ENCODE measurements around the gene C19orf44. TPM values are rescaled to one million over a fixed set of nuclear protein-coding genes. Genes with fewer than 3 reads are reported as not detected.
A peak's percentile ranks its signal among the peaks of the same experiment; 100 is the strongest.

C19orf44 gene
- total RNA-seq, 2 experiments from 2014 or later = 2.7 to 3.0 TPM

DNA sequence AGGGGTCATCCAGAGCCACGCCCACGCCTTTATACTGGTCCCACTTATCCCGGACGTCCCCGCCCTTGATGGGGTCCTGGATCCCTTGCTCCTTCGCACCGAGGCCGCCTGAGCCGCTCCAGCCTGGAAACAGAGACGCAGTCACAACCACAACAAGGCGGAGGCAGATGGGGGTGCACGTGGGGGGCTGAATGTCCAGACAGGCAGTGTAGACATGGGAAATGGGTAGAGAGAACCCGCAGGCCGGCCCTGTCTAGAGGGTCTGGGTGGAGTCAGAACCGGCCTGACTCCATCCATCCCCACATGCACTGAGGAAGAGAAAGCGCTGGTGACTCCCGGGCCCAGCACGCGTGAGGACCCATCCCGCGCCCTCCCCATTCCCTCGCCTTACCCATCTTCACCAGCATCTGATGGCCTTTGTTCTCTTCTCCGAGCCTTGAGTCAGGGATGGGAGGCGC lies 23.1 kb downstream of the C19orf44 start:
- no peaks in the 10 kb centered on the region for H3K4me1 Mint-ChIP-seq
- no peaks in the 10 kb centered on the region for H3K27me3 Mint-ChIP-seq
- H3K27ac Mint-ChIP-seq = no peak overlapping the region
- no peaks in the 10 kb centered on the region for H3K9me3 Mint-ChIP-seq
- DNase-seq = no peak
- peaks cover 26% of the 10 kb centered on the region for H3K36me3 Mint-ChIP-seq
- H3K4me3 Mint-ChIP-seq = no peak overlapping the region

DNA sequence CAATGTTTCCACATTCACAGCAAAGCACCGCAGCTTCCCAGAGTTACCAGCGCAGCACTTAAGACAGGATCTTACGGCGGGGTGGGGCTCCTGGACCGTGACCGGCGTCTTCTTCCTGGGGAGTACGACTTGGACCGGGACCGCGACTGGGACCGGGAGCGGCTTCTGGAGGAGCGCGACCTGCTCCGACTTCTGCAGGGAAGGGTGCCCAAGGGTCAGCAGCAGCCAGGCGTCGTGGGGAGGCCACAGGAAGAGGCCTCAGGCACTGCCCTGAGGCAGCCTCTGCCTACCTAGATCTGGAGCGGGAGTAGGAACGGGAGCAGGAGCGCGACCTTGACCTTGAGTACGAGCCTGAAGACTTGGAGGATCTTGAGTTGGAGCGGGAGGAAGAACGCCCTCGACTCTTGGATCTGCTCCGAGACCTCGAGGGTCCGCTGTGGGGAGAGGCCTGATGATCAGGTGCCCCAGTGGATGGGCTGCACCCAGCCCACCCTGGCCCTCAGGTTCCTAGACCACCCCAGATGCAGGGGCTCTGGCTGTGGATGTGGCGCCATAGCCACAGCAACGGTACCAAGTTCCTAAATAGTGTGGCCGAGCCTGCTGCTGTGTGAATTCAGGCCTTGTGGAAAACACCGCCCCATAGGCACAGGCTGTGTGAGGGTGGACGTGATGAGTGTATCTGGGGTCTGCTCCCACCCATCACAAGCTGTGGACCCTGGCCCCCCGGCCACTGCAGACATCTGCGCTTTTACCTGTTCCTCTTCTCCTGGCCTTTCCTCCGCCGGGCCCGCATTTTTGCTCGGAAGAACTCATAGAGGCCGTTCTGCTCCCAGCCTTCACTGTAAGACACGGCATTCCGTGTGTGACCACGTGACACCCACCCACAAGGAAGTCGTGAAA lies 24.1 kb downstream of the C19orf44 start:
- no peaks in the 10 kb centered on the region for H3K4me1 Mint-ChIP-seq
- no peak for DNase-seq
- H3K36me3 Mint-ChIP-seq = peaks cover 26% of the 10 kb centered on the region
- H3K27ac Mint-ChIP-seq = no peak overlapping the region
- no peaks in the 10 kb centered on the region for H3K27me3 Mint-ChIP-seq
- H3K4me3 Mint-ChIP-seq = no peak overlapping the region
- H3K9me3 Mint-ChIP-seq = no peaks in the 10 kb centered on the region

DNA sequence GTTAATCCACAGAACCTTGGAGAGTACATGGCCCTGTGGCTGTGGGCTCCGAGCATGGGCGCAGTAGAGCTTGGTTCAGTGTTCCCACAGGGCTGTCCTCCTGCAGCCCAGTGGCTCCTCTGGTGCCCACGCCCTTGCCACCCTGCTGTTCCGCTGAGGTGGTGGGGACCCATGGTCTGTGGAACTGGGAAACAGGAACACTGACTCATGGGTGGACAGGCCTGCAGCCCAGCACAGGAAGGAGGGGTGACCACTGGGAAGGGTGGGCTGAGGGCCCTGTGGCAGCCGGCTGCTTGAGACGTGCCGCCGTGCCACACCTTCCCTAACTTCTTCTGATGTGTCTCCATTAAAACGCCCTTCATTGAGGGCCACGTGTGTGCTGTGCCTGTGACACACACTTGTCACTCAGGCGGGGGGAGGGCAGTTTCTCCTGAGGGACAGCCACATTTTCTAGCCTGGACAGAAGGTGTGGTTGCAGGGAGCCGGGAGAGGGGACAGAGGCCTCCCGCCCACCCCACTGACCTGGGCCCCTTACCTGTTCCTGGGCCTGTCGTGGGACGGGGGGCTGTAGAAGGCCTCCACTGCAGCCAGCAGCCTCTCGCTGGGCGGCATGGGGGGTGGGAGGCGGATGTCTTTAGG lies 24.9 kb downstream of the C19orf44 start:
- Mint-ChIP-seq H3K4me1 (no peaks in the 10 kb centered on the region), H3K36me3 (peaks cover 26% of the 10 kb centered on the region), H3K27ac (no peak overlapping the region), H3K4me3 (no peak overlapping the region), H3K27me3 (no peaks in the 10 kb centered on the region), H3K9me3 (no peaks in the 10 kb centered on the region)
- DNase-seq = no peak

DNA sequence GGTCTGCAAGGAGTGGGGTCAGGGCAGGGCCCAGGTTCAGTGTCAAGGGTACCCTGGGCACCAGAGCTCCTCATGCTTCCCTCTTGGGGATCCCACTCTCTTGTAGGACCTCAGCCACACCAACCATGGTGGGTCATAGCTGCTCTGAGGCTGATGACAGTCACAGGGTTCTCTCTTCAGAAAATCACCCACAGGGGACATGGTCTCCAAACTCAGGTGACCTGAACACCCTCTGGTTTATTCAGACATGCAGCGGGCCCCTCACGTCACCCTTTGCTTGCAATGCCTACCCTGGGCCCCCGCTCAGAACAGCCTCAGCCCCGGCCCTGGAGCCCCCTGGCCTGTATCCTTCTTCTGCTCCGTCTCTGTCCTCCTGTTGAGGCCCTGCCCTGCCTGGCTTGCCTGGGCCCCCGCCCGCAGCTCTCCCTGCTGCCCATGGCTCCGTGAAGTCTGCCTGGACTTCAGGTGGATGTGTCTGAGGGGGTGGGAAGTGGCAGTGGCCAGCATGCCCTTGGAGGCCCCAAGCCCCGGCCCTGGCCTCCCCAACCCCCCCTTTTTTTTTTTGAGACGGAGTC lies 25.6 kb downstream of the C19orf44 start:
- H3K4me3 Mint-ChIP-seq = no peak overlapping the region

DNA sequence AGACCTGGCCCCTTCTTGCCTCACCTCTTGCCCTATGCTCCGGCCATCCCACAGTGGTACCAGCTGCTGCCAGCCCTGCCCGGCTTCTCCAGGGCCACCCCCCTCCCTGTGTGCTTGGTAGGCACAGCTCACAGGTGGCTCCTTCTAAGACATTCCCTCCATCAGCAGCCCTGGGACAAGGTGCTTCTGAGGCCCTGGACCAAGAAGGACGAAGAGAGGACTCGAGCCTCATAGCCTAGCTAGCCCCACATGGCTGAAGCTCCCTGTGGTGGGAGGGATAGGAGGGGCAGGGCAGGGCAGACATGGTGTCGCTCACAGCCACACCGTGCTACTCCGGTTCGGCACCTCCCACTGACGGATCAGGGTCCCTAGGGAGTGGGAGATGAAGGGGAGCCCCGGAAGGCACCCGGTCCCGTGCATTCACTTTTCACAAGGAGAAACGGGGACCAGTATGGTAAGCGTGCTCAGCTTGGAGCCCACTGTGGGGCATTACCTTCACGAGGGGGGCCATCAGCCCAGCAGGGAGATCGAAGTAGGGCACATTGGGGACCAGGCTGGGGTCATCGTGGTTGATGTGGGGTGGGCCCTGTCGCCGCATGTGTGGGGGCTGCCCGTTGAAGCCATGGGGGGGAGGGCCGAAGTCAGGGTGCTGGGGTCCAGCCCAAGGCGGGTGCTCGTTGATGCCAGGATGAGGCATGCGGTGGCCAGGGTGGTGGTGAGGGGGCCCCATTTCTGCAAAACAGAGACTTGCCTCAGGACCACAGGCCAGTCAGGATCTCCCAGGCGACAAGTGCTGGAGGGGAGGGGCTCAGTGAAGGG lies 26.6 kb downstream of the C19orf44 start:
- H3K4me1 Mint-ChIP-seq = no peaks in the 10 kb centered on the region
- no peak overlapping the region for H3K27ac Mint-ChIP-seq
- H3K4me3 Mint-ChIP-seq = no peak overlapping the region
- no peaks in the 10 kb centered on the region for H3K27me3 Mint-ChIP-seq
- H3K9me3 Mint-ChIP-seq = no peaks in the 10 kb centered on the region
- peaks cover 30% of the 10 kb centered on the region for H3K36me3 Mint-ChIP-seq
- DNase-seq = no peak

More for the DNA sequence above, 25.6 kb downstream of the C19orf44 start:
- no peaks in the 10 kb centered on the region for H3K9me3 Mint-ChIP-seq
- H3K4me1 Mint-ChIP-seq = no peaks in the 10 kb centered on the region
- no peaks in the 10 kb centered on the region for H3K27me3 Mint-ChIP-seq
- no peak for DNase-seq
- H3K36me3 Mint-ChIP-seq = peaks cover 26% of the 10 kb centered on the region
- no peak overlapping the region for H3K27ac Mint-ChIP-seq

DNA sequence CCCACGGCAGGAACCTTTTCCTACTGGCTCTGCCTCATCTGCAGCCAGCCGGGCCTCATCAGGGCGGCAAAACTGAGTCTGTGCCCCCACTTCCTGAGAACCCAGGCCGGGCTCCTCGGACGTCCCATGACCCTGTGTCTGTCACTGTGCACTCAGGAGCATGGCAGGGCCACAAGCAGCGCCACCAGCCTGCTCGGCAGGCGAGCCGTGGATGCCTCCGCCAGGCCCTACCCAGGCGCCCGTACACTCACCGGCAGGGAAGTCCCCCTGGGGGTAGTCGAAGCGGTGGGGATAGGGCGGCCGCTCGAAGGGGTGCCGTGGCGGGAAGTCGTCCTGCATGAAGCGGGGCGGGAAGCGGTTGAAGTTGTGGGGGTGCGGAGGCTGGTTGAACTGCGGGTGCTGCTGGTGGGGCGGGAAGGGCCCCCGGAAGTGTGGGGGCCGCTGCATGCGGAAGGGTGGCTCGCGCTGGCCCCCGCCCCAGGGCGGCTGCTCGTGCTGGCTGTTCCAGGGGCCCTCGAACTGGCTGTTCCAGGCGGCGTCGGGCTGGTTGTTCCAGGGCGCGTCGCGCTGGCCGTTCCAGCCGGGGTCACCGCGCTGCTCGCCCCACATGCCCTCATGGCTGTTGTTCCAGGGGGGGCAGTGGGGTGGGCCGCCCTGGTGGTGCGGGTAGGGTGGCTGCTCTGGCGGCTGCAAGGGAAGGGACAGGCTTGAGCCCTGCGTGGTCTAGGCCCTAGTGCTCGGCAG lies 29.0 kb downstream of the C19orf44 start:
- Mint-ChIP-seq H3K27ac (no peak overlapping the region), H3K27me3 (no peaks in the 10 kb centered on the region), H3K9me3 (no peaks in the 10 kb centered on the region), H3K4me1 (no peaks in the 10 kb centered on the region), H3K36me3 (peaks cover 28% of the 10 kb centered on the region), H3K4me3 (no peak overlapping the region)
- DNase-seq = no peak

DNA sequence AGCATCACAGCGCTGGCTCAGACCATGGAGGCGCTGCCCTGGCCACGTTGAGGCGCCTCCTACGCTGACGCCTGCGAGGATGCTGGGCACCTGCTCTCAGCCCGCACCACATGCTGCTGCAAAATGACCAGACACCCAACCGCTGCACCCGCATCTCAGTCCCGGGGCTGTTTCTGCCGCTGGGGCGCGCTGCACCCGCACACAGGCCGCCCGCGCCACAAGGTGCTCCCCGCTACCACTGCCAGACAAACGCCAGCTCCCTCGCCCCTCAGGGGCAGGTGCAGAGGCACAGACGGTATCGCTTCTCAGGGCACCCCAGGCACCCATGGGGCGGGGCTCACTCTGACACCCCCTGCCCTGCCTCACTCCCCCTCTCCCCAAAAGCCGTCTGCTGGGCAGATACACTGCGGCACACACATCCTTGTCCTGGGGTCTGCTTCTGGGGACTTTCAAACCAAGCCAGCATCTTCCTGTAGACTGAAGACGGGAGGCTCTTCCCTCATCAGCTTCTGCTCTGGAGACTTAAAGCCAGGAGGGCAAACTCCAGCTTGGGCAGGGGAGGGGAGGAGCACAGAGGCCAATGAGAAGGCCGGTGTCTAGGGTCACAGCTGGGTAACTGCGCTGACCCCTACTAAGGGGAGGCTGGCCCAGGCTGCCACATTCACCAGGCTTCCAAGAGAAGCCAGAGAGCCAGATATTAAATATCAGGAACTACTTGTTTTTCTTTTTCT lies 29.7 kb downstream of the C19orf44 start:
- no peaks in the 10 kb centered on the region for H3K9me3 Mint-ChIP-seq
- peaks cover 26% of the 10 kb centered on the region for H3K36me3 Mint-ChIP-seq
- no peaks in the 10 kb centered on the region for H3K4me1 Mint-ChIP-seq
- no peak for DNase-seq
- no peak overlapping the region for H3K27ac Mint-ChIP-seq
- H3K4me3 Mint-ChIP-seq = no peak overlapping the region
- no peaks in the 10 kb centered on the region for H3K27me3 Mint-ChIP-seq

DNA sequence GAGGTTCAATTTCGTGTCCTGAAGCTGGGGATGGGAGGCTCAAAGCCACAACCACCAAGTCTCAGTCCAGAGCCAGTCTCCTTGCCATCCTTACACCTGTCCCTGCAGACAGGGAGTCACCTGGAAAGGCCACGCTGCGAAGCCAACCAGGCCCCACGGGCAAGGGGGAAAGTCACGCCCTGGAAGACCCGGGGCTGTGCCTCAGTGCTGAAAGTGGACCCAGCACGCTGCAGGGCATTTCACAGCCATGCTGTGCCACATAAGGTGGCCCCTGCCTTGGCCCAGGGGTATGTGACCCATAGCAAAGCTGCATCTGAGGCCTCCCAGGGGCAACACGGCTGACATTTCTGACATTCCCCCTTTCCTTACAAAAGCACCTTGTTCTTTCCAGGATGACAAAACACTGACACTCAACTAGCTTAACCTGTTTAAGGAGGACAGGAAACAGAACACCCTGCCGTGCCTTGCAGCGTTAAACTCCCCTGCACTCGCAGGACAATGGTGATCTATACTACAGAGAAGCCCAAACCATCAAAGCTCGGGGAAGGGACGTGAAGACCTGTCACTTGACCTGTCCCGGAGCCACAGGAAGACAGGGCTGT lies 31.2 kb downstream of the C19orf44 start:
- H3K27ac Mint-ChIP-seq = peak overlapping the region; percentile 5
- H3K36me3 Mint-ChIP-seq = peaks cover 29% of the 10 kb centered on the region
- H3K4me1 Mint-ChIP-seq = no peaks in the 10 kb centered on the region

DNA sequence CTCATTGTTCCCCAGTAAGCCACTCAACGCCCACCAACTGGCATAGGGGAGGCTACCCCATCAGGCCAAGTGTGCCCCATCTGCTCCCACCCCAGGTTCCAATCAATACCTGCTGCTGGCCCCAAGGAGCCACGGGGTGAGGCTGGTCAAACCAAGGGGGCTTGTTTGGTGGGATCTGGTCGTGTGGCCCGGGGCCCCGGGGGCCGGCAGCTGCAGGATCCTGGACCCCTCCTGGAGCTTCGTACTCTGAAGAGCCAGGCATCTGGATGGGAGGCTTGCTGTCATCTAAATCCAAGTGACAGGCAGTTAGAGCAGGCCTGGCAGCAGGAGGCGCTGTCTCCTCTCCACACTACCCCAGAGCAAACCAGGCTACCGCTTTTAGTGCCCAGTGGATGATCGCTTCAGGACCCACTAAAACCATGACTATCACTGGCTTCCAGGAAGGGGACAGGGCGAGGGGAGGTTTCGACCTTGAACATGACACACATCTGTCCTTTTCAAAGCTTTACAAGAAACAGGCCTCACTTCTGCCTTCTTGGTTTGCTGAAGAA lies 31.9 kb downstream of the C19orf44 start:
- peak; percentile 24 for DNase-seq
- H3K4me3 Mint-ChIP-seq = no peak overlapping the region
- H3K27ac Mint-ChIP-seq = peak overlapping the region; percentile 72
- no peaks in the 10 kb centered on the region for H3K27me3 Mint-ChIP-seq
- no peaks in the 10 kb centered on the region for H3K9me3 Mint-ChIP-seq
- H3K36me3 Mint-ChIP-seq = peaks cover 29% of the 10 kb centered on the region
- no peaks in the 10 kb centered on the region for H3K4me1 Mint-ChIP-seq

More for the DNA sequence above, 31.2 kb downstream of the C19orf44 start:
- H3K27me3 Mint-ChIP-seq = no peaks in the 10 kb centered on the region
- H3K9me3 Mint-ChIP-seq = no peaks in the 10 kb centered on the region
- H3K4me3 Mint-ChIP-seq = no peak overlapping the region
- no peak for DNase-seq

DNA sequence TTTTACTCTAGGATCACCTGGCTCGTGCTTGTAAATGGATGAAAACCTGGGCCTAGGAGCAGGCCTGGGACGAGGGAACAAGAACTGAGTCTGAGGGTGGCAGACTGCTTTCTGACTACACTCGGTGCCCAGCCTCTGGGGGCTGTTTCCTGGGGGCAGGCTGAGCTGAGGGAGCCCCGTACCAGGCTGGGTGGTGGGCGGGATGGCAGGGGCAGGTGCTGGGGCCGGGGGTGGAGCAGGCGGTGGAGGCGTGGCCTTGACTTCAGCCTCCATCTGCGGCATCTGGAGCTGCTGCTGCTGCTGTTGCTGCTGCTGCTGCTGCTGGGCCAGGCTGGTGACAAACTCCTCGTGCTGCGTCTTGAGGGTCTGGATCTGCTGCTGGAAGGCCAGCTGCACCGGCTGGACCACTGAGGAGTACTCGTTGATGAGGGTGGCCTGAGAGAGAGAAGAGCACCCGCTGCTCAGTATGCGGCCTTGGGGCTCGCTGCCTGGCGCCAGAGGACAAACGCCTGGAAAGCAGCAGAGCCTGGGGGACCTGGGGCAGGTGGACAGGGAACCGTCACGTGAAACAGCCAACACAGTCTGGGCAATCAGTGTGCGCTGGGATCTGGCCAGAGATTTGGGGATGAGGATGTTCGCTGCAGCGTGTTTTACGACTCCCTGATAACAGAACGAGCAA lies 33.4 kb downstream of the C19orf44 start:
- Mint-ChIP-seq H3K4me1 (no peaks in the 10 kb centered on the region), H3K27ac (no peak overlapping the region), H3K9me3 (no peaks in the 10 kb centered on the region), H3K36me3 (peaks cover 27% of the 10 kb centered on the region), H3K27me3 (no peaks in the 10 kb centered on the region), H3K4me3 (no peak overlapping the region)
- DNase-seq = no peak

DNA sequence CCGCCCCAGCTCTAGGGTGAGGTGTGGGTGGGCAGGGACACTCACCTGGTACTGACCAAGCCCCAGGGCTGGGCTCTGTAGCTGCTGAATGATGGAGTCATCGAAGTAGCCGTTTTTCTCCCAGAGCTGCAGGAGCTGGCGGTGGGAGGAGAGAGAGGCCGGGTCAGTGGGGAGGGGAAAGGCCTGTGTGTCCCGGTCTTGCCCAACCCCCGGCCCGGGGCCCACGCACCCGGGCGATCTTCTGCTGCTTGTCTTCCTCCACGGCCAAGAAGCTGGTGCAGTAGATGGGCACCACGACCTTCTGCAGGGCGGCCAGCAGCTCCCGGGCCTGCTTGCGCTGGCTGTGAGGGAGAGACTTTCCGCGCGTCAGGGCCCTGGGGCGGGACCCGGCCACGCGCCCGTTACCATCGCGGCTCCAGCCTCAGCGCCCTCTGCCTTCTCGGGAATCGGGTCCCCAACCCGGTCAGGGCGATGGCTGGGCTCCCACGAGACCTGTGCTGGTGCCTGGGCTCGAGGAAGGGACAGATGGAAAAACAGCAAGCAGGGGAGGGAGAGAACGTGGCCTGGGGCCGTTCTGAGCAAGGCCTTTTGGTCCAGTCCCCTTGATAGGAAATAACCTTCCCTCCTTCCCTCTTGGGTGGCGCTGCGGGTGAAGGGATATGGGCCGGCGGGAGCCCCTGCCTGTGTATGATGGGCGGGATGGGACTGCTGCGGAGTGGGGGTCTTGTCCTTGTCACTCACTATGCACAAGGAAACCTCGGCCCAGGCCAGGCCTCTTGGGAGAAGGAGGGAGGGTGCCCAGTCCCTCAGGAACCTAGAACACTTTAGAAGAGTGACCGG lies 34.6 kb downstream of the C19orf44 start:
- Mint-ChIP-seq H3K4me1 (no peaks in the 10 kb centered on the region), H3K36me3 (peaks cover 30% of the 10 kb centered on the region), H3K27me3 (no peaks in the 10 kb centered on the region), H3K9me3 (no peaks in the 10 kb centered on the region), H3K27ac (no peak overlapping the region), H3K4me3 (no peak overlapping the region)
- no peak for DNase-seq

DNA sequence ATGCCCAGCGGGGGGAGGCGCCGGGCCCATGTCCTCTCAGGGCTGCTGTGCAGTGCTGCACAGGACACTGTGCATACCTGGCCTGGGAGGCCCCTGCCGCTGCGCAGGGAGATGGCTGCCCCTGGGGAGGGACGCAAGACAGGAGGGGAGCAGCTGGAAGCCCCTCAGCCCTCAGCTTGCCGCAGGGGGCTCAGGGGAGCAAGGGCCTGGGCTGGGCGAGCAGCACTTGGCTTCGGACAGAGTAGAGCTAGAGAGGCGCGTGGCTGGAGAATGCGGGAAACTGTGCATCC lies 35.1 kb downstream of the C19orf44 start:
- Mint-ChIP-seq H3K4me3 (no peak overlapping the region), H3K4me1 (no peaks in the 10 kb centered on the region), H3K36me3 (peaks cover 33% of the 10 kb centered on the region), H3K9me3 (no peaks in the 10 kb centered on the region), H3K27me3 (no peaks in the 10 kb centered on the region), H3K27ac (no peak overlapping the region)
- no peak for DNase-seq

Measured in activated naive CD8-positive, alpha-beta T cell treated with anti-CD3 and anti-CD28 coated beads for 36 hours (primary cell).